ENCODE measurements around the gene CTAG1B.
"Not testable (repeated sequence)": the region's sequence is repeated elsewhere in the genome, so short reads cannot be mapped to it uniquely, and the experiment has no call there.

Gene CTAG1B

DNA sequence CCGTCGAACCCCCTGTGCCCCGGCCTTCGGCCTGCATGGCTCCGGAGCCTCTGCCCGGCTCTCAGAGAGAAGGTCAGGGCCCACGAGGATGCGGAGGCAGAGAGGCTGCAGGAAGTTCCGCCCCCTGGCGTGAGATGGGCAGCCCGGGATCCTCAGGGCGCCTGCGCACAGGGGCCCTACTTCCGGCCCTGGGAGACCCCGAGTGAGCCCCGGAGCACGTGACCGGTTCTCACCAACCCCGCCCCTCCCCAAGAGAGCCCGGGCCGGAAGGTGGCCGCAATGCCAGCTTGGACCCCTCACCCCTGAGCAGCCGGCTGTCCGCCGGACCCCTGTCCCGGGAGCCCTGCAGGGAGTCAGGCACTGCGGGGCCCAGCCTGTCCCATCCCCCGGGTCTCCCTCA lies at the start of gene CTAG1B:
Gene CTAG1B, minus strand, starts transcription at position 101 of the 400 bp plus-strand sequence. Its CDS starts 64 bp downstream, at position 37.
- not testable (repeated sequence) for DNase-seq (ENCODE audit: low read depth)

GRCh38 chrX:154661899-154662298 lies 42.8 kb upstream of the CTAG1B start:
- no peak for DNase-seq (ENCODE audit: low read depth)

DNA sequence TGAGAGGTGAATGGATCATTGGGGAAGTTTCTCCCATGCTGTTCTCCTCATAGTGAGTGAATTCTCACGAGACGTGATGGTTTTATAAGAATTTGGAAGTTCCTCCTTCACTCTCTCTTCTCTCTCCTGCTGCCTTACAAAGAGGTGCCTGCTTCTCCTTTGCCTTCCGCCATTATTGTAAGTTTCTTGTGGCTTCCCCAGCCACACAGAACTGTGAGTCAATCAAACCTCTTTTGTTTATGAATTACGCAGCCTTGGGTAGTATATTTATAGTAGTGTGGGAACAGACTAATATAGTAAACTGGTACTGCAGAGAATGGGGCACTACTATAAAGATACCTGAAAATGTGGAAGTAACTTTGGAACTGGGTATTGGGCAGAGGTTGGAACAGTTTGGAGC lies 42.1 kb upstream of the CTAG1B start:
- DNase-seq (ENCODE audit: low read depth), result no peak

DNA sequence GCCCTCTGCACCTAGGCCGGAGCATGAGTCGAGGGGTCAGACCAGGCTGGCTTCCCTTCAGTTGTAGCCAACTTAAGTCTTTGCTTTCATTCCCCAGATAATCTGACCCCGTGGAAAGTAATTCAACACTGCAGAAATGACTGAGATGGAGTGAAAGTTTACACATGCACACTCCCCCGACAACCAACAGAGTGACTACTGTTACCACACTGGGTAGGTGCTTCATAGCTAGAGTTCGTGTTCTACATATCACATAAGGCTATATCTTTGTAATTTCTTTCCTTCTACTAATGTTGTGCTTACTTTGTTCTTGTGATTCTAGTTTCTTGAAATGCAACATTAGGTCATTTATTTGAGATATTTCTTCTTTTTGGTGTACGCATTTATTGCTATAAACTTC lies 41.5 kb upstream of the CTAG1B start:
- DNase-seq (ENCODE audit: low read depth), result no peak

GRCh38 chrX:154658957-154659356 lies 39.9 kb upstream of the CTAG1B start:
- no peak for DNase-seq (ENCODE audit: low read depth)

GRCh38 chrX:154658187-154658586 lies 39.1 kb upstream of the CTAG1B start:
- no peak for DNase-seq (ENCODE audit: low read depth)

DNA sequence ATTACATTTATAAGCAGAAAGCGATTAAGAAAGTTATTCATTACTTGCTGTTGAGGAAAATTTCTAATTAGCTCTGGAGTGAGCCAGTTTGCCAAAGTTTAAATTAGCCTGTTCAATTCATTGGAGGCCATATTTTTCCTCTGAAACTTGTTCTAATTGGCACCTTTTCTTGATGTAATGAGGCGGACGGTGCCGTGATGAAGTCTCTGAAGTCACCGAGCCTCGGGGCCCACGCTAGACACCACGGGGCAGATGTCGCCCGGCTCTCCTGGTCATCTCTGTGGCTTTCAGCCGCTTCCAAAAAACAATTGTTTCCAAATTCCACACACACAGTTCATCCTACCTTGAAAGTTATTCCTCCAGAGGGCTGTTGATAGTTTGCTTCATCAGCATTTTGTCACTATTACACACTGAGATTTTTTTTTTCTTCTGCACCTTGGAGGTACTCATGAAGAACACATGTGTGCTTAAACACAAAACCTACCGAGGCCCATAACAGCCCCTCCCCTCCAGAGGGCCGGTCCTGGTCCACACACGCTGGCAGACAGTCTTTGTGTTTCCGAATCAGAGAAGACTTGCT lies 38.2 kb upstream of the CTAG1B start:
- DNase-seq (ENCODE audit: low read depth), result no peak

DNA sequence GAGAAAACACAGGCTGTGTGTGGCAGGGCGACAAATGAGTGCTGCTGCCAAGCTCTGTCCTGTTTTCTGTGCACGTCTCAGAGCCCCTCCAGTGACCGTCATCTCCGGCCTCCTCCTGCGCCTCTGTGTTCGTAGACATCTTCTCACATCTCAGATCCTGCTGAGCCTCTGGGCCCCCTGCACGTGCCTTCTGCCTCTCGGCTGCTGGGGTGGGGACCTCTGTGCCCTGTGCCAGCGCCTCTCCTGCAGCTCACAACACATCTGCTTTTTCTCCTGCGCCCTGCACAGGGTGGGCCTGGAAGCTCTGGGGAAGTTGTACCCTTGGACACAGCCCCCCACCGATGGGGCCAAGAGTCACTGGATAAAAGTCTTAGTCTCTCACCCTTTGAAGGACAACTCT lies 36.7 kb upstream of the CTAG1B start:
- DNase-seq (ENCODE audit: low read depth), result no peak

- no peak for DNase-seq (ENCODE audit: low read depth)
Measured at GRCh38 chrX:154655346-154655745, 36.3 kb upstream of the CTAG1B start.

GRCh38 chrX:154654925-154655324 lies 35.8 kb upstream of the CTAG1B start:
- DNase-seq (ENCODE audit: low read depth), result no peak

GRCh38 chrX:154654372-154654771 lies 35.3 kb upstream of the CTAG1B start:
- DNase-seq (ENCODE audit: low read depth), result no peak

- DNase-seq (ENCODE audit: low read depth), result not testable (repeated sequence)
Measured at GRCh38 chrX:154653413-154653812, 34.3 kb upstream of the CTAG1B start, which contains the start of gene CTAG2. TSS of gene CTAG2 (minus strand) at chrX:154653579. CDS start at chrX:154653515, 64 bp downstream.

- DNase-seq (ENCODE audit: low read depth), result no peak
Measured at GRCh38 chrX:154653048-154653401, 33.9 kb upstream of the CTAG1B start.

DNA sequence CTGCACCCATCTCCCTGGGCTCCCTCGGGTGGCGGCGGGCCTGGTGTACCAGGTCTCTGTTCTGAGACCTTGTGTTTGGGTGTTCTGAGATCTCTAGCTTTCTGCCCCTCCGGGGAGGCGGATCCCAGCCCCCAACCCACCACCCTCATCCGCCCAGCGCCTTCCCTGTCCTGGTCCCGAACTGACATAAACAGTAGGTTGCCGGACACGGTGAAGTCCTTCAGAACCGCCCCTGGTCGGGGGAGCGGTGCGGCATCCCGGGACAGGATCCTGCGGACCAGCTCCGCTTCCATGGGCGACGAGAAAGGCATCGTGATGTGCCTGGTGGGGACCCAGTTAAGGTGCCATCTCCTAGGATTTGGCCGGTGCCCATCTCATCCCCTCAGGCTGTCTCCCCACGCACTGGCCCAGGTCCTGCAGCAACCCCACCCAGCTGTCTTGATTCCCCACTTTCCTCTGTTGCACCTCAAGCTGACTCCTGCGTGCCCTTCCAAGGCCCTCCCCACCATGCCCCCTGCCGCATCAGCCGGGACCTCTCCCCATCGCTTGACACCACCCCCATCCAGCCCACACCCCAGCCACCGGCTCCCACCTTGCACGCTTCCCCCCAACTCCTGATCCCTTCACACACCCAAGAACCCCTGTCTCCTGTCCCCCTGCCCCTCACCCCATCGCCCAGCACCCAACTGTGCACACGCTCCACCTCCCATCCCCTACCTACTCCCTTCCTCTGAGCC lies 33.4 kb upstream of the CTAG1B start:
- no peak for DNase-seq (ENCODE audit: low read depth)

DNA sequence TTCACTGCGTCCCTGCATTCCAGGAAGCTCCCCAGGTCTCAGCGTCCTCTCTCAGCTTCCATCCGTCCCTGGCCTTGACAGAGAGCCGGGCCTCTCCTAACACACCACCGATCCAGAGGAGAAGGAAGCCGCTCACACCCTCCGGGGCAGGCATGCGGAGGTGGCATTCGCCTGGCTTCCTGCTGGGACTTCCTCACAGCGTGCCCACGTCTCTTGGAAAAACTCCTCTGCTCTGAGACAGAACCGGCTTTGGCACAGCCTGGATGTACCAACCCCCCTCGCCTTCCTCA lies 31.1 kb upstream of the CTAG1B start:
- no peak for DNase-seq (ENCODE audit: low read depth)

- DNase-seq (ENCODE audit: low read depth), result peak; percentile 2
Measured at GRCh38 chrX:154649503-154650220, 30.6 kb upstream of the CTAG1B start.

- DNase-seq (ENCODE audit: low read depth), result no peak
Measured at GRCh38 chrX:154648931-154649330, 29.8 kb upstream of the CTAG1B start.

- not testable (repeated sequence) for DNase-seq (ENCODE audit: low read depth)
Measured at GRCh38 chrX:154645745-154646378, 26.8 kb upstream of the CTAG1B start.

GRCh38 chrX:154643708-154644107 lies 24.6 kb upstream of the CTAG1B start:
- DNase-seq (ENCODE audit: low read depth), result not testable (repeated sequence)

GRCh38 chrX:154641740-154642139 lies 22.7 kb upstream of the CTAG1B start:
- not testable (repeated sequence) for DNase-seq (ENCODE audit: low read depth)

- not testable (repeated sequence) for DNase-seq (ENCODE audit: low read depth)
Measured at GRCh38 chrX:154633661-154634060, 14.6 kb upstream of the CTAG1B start.

DNA sequence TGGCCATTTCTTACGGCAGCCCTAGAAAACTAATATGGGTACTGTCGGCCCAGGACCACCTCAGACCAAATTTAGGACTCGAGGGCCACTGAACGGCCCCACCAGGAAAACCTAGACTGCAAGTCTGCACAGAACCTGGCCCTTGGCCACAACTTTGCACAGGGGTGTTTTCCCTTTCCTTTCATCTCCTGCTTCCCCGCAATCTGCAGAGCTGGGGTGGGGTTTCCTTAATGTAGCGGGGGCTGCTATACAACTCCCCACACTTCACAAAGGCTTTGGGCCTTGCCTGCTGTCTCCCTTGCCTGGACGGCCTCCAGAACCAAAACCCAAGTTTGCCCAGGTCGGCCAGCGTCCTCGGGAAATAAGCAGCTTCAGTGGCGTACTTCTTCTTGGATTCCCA lies 11.9 kb upstream of the CTAG1B start:
- DNase-seq (ENCODE audit: low read depth), result not testable (repeated sequence)

GRCh38 chrX:154628960-154629359 lies 9.9 kb upstream of the CTAG1B start:
- not testable (repeated sequence) for DNase-seq (ENCODE audit: low read depth)
